NB4 (cell line): ENCODE measurements around the gene LSM5.

Experiments
- MAX ChIP-seq: IDR thresholded peaks from 2 replicates; pipeline ENCODE4 v1.6.1; 2011; ENCODE audit warnings: low read depth, low read length
- POLR2A ChIP-seq: IDR thresholded peaks from 2 replicates; pipeline ENCODE4 v1.6.1; 2011; ENCODE audit warnings: mild to moderate bottlenecking; ENCODE audit not compliant: insufficient read length; ENCODE audit errors: extremely low read depth
- TF ChIP-seq, protein P1 (sequence below): IDR thresholded peaks from one replicate; pipeline ENCODE4 v1.5.1; 2012; ENCODE audit warnings: low read depth, low read length

DNA sequence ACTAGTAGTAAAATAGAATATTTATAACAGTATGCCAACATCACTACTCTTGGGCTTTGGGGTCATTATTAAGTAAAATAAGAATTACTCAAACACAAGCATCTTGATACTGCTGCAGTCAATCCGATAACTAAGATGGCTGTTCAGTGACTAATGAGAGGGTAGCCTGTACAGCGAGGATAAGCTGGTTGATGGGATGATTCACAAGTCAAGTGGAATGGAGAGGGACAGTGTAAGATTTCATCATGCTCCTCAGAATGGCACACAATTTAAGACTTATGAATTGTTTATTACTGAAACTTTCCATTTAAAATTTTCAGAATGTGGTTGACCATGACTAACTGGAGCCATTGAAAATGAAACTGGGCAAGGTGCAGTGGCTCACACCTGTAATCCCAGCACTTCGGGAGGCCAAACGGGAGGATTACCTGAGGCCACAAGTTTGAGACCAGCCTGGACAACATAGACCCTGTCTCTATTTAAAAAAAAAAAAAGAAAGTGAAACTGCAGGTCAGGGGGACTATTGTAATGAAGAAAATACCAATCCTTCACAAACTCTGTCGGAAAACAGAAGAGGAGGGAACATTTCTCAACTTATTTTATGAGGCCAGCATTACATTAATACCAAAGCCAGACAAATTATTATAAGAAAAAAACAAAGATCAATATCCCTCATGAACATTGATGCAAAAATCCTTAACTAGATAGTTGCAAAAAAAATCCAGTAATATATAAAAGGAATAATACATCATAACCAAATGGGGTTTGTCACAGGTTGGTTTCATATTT is 16.3 kb upstream of the LSM5 start:
- TF ChIP-seq, protein P1, sequence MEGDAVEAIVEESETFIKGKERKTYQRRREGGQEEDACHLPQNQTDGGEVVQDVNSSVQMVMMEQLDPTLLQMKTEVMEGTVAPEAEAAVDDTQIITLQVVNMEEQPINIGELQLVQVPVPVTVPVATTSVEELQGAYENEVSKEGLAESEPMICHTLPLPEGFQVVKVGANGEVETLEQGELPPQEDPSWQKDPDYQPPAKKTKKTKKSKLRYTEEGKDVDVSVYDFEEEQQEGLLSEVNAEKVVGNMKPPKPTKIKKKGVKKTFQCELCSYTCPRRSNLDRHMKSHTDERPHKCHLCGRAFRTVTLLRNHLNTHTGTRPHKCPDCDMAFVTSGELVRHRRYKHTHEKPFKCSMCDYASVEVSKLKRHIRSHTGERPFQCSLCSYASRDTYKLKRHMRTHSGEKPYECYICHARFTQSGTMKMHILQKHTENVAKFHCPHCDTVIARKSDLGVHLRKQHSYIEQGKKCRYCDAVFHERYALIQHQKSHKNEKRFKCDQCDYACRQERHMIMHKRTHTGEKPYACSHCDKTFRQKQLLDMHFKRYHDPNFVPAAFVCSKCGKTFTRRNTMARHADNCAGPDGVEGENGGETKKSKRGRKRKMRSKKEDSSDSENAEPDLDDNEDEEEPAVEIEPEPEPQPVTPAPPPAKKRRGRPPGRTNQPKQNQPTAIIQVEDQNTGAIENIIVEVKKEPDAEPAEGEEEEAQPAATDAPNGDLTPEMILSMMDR, result no peak
- TF ChIP-seq MAX (no peak), POLR2A (no peak)
